Upper lobe of left lung (tissue), 6 donors: ENCODE measurements around the gene ELMOD3. TPM values are rescaled to one million over a fixed set of nuclear protein-coding genes. Genes with fewer than 3 reads are reported as not detected.
"Not testable (repeated sequence)": the region's sequence is repeated elsewhere in the genome, so short reads cannot be mapped to it uniquely, and the experiment has no call there.

Experiments used
- ATAC-seq, 2 donors: fragments of 200-7000 bp; cut with Tn5 transposase; one replicate each; pipeline ENCODE4 v1.9.1; 2022; ENCODE audit warnings: mild to moderate bottlenecking in 2 of 2, moderate library complexity in 2 of 2; ENCODE audit not compliant: low FRiP score in 2 of 2
- DNase-seq, 2 donors: peaks; one replicate each; pipeline ENCODE4 v3.0.0-alpha.2; 2019 to 2020
- H3K27ac ChIP-seq, 4 donors: fragments of 200-600 bp; sonication (generic); one replicate each; pipeline ENCODE4 v1.5.1; 2016 to 2019
- H3K27me3 ChIP-seq, 4 donors: fragments of 200-600 bp; sonication (generic); one replicate each; pipeline ENCODE4 v1.5.1; 2017 to 2019
- H3K36me3 ChIP-seq, 4 donors: fragments of 200-600 bp; sonication (generic); one replicate each; pipeline ENCODE4 v1.5.1; 2016 to 2019
- H3K4me1 ChIP-seq, 4 donors: fragments of 200-600 bp; sonication (generic); one replicate each; pipeline ENCODE4 v1.5.1; 2018 to 2019
- H3K4me3 ChIP-seq, 4 donors: fragments of 200-600 bp; sonication (generic); one replicate each; pipeline ENCODE4 v1.5.1; 2017 to 2019; ENCODE audit warnings: mild to moderate bottlenecking in 2 of 4, moderate library complexity in 1 of 4
- H3K9me3 ChIP-seq, 4 donors: fragments of 200-600 bp; sonication (generic); one replicate each; pipeline ENCODE4 v1.5.1; 2018 to 2019
- EP300 ChIP-seq, 4 donors: sonication (generic); formaldehyde crosslinking; IDR thresholded peaks; one replicate each; pipeline ENCODE4 v1.5.1; 2017; ENCODE audit warnings: antibody characterized with exemption in 4 of 4, control low read depth in 2 of 4
- POLR2A ChIP-seq, 4 donors: fragments of 450-650 bp; IDR thresholded peaks; one replicate each; pipeline ENCODE4 v1.5.1; 2016 to 2017; ENCODE audit warnings: antibody characterized with exemption in 4 of 4, mild to moderate bottlenecking in 2 of 4
- POLR2AphosphoS5 ChIP-seq, 2 donors: sonication (generic); formaldehyde crosslinking; IDR thresholded peaks; one replicate each; pipeline ENCODE4 v1.5.1; 2017; ENCODE audit warnings: antibody characterized with exemption in 2 of 2
- WGBS, 2 donors: methylation state at CpG; one replicate each; pipeline ENCODE4 v1.1.5; 2017 to 2018; 5-methylcytosine and 5-hydroxymethylcytosine counted together
- total RNA-seq, 6 donors: library from RNA; depleted of rRNA in 4 of 6; stranded (reverse); fragments of >200 nt in 4 of 6; gene quantifications; one replicate each; pipeline versions ENCODE4 v1.1.0 to v1.2.1, GENCODE V29; 2016 to 2021
- TF ChIP-seq, protein P1 (sequence below), 6 experiments: fragments of 450-650 bp in 4 of 6; fragments of 200-600 bp in 2 of 6; sonication (generic) in 2 of 6; IDR thresholded peaks; one replicate each; pipeline ENCODE4 v1.5.1; 2016 to 2019; ENCODE audit warnings: antibody characterized with exemption in 6 of 6
- donor health status: DM: no; HTN: no; CAD: no; lungs with moderate emphysema.
- donor health status: DM: no; HTN: yes; CAD: no; lungs with severe emphysema.

ELMOD3 gene
- total RNA-seq, 6 donors from 2014 or later, result 13.2 to 82.8 (median 24.1) TPM

GRCh38 chr2:85356186-85356585 lies 1.6 kb downstream of the ELMOD3 start:
- WGBS, 2 donors, result 88 to 90% methylated on average over 2 of the region's 2 CpGs
- Histone ChIP-seq H3K4me1 (peaks cover 22 to 50% (median 28%) of the 10 kb centered on the region in 4 donors), H3K36me3 (peaks cover 0 to 38% (median 14%) of the 10 kb centered on the region in 4 donors)

DNA sequence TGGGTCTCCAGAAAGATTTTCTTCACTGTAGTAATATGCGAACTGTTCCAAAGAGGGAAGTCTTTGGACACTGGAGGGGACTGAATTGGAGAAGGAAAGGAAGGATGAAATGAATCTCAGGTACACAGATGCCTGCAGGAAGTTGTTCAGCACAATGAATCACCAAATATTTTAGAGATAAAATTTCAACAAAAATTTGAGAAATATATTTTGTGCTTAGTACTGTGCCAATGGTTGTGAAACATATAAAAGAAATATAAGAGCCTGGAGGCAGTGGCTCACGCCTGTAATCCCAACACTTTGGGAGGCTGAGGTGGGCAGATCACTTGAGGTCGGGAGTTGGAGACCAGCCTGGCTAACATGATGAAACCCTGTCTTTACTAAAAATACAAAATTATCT lies 3.2 kb downstream of the ELMOD3 start:
- no peaks in the 10 kb centered on the region for H3K27me3 ChIP-seq
- no peak for TF ChIP-seq POLR2AphosphoS5 (IDR thresholded peaks at IDR 0.05)
- H3K9me3 ChIP-seq, result no peaks in the 10 kb centered on the region
- H3K27ac ChIP-seq, result no peak overlapping the region
- ATAC-seq (no peak), DNase-seq (no peak)
- H3K4me3 ChIP-seq, result no peak overlapping the region
- peaks cover 6 to 44% (median 20%) of the 10 kb centered on the region in 4 donors for H3K36me3 ChIP-seq
- WGBS, 2 donors, result 83 to 87% methylated on average over 3 of the region's 3 CpGs
- H3K4me1 ChIP-seq, result peaks cover 20 to 46% (median 27%) of the 10 kb centered on the region in 4 donors

More at GRCh38 chr2:85356186-85356585, 1.6 kb downstream of the ELMOD3 start:
- H3K9me3 ChIP-seq, result no peaks in the 10 kb centered on the region
- H3K4me3 ChIP-seq, result no peak overlapping the region
- DNase-seq (no peak), ATAC-seq (no peak)
- no peak overlapping the region for H3K27ac ChIP-seq
- H3K27me3 ChIP-seq, result no peaks in the 10 kb centered on the region
- TF ChIP-seq POLR2A (IDR thresholded peaks at IDR 0.05) (no peak), EP300 (IDR thresholded peaks at IDR 0.05) (no peak), POLR2AphosphoS5 (IDR thresholded peaks at IDR 0.05) (no peak)
- TF ChIP-seq, protein P1, sequence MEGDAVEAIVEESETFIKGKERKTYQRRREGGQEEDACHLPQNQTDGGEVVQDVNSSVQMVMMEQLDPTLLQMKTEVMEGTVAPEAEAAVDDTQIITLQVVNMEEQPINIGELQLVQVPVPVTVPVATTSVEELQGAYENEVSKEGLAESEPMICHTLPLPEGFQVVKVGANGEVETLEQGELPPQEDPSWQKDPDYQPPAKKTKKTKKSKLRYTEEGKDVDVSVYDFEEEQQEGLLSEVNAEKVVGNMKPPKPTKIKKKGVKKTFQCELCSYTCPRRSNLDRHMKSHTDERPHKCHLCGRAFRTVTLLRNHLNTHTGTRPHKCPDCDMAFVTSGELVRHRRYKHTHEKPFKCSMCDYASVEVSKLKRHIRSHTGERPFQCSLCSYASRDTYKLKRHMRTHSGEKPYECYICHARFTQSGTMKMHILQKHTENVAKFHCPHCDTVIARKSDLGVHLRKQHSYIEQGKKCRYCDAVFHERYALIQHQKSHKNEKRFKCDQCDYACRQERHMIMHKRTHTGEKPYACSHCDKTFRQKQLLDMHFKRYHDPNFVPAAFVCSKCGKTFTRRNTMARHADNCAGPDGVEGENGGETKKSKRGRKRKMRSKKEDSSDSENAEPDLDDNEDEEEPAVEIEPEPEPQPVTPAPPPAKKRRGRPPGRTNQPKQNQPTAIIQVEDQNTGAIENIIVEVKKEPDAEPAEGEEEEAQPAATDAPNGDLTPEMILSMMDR (IDR thresholded peaks at IDR 0.05), result no peak

- H3K4me1 ChIP-seq, DNase-seq, H3K27me3 ChIP-seq, ATAC-seq, H3K4me3 ChIP-seq, H3K27ac ChIP-seq, H3K9me3 ChIP-seq: not testable (repeated sequence)
- WGBS, 2 donors, result 95 to 96% methylated on average over 5 of the region's 5 CpGs
- peaks cover 6 to 62% (median 38%) of the 10 kb centered on the region in 4 donors for H3K36me3 ChIP-seq
Observed at GRCh38 chr2:85362653-85363387, 8.3 kb downstream of the ELMOD3 start.

GRCh38 chr2:85367180-85367579 lies 12.6 kb downstream of the ELMOD3 start:
- ATAC-seq, result no peak
- DNase-seq, result no peak

DNA sequence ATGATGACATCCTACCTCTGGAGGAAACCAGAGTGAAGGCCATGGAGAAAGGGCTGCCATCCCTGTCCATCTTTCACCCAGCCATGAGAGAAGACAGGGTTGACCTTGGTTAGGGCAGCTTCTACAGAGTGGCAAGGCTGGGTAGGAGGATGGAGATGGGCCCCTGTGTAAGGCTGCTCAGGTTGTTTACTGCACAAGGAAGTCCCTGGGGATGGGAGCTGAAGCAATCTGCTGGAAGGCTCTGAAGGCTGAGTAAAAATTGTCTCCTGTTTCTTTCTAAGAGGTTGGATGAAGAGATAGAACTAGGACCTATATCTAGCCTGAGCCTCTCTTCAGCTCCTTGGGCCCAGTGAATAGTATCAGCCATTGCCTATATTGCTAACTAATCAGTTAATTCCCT lies 14.4 kb downstream of the ELMOD3 start:
- DNase-seq (no peak), ATAC-seq (peak in 1 of 2 donors; percentile 31)
- H3K36me3 ChIP-seq, result peaks cover 0 to 41% (median 28%) of the 10 kb centered on the region in 4 donors
- no peaks in the 10 kb centered on the region for H3K27me3 ChIP-seq
- H3K27ac ChIP-seq, result no peak overlapping the region
- no peak for TF ChIP-seq EP300 (IDR thresholded peaks at IDR 0.05)
- TF ChIP-seq, protein P1 (IDR thresholded peaks at IDR 0.05), result no peak
- TF ChIP-seq POLR2AphosphoS5 (IDR thresholded peaks at IDR 0.05), result no peak
- TF ChIP-seq POLR2A (IDR thresholded peaks at IDR 0.05), result no peak
- H3K9me3 ChIP-seq, result no peaks in the 10 kb centered on the region
- no peak overlapping the region for H3K4me3 ChIP-seq
- H3K4me1 ChIP-seq, result no peaks in the 10 kb centered on the region

More at GRCh38 chr2:85367180-85367579, 12.6 kb downstream of the ELMOD3 start:
- H3K4me3 ChIP-seq, result no peak overlapping the region
- 90 to 91% methylated on average over 5 of the region's 5 CpGs for WGBS, 2 donors
- TF ChIP-seq POLR2AphosphoS5 (IDR thresholded peaks at IDR 0.05) (no peak), EP300 (IDR thresholded peaks at IDR 0.05) (no peak), POLR2A (IDR thresholded peaks at IDR 0.05) (no peak)
- TF ChIP-seq, protein P1 (IDR thresholded peaks at IDR 0.05), result no peak
- peaks cover 1 to 52% (median 39%) of the 10 kb centered on the region in 4 donors for H3K36me3 ChIP-seq
- no peak overlapping the region for H3K27ac ChIP-seq
- no peaks in the 10 kb centered on the region for H3K4me1 ChIP-seq
- no peaks in the 10 kb centered on the region for H3K27me3 ChIP-seq
- H3K9me3 ChIP-seq, result no peaks in the 10 kb centered on the region

GRCh38 chr2:85369500-85369899 lies 14.9 kb downstream of the ELMOD3 start:
- H3K27ac ChIP-seq, result no peak overlapping the region
- 84 to 93% methylated on average over 5 of the region's 5 CpGs for WGBS, 2 donors
- no peaks in the 10 kb centered on the region for H3K4me1 ChIP-seq
- H3K27me3 ChIP-seq, result no peaks in the 10 kb centered on the region
- DNase-seq (no peak), ATAC-seq (no peak)
- no peak overlapping the region for H3K4me3 ChIP-seq
- H3K9me3 ChIP-seq, result no peaks in the 10 kb centered on the region
- H3K36me3 ChIP-seq, result peaks cover 0 to 37% (median 26%) of the 10 kb centered on the region in 4 donors
- no peak for TF ChIP-seq POLR2AphosphoS5 (IDR thresholded peaks at IDR 0.05)
- TF ChIP-seq, protein P1 (IDR thresholded peaks at IDR 0.05), result no peak
- TF ChIP-seq POLR2A (IDR thresholded peaks at IDR 0.05), result no peak
- no peak for TF ChIP-seq EP300 (IDR thresholded peaks at IDR 0.05)
